ENCODE results near the gene MORF4L1. TPM values are rescaled to one million over a fixed set of nuclear protein-coding genes. Genes with fewer than 3 reads are reported as not detected.
"Not testable (repeated sequence)": the region's sequence is repeated elsewhere in the genome, so short reads cannot be mapped to it uniquely, and the experiment has no call there.

MORF4L1 gene
- total RNA-seq, 1 donor from 2014 or later: 410 TPM

- DNase-seq: not testable (repeated sequence)
Observed at GRCh38 chr15:78902281-78903032, 29.8 kb downstream of the MORF4L1 start.

DNA sequence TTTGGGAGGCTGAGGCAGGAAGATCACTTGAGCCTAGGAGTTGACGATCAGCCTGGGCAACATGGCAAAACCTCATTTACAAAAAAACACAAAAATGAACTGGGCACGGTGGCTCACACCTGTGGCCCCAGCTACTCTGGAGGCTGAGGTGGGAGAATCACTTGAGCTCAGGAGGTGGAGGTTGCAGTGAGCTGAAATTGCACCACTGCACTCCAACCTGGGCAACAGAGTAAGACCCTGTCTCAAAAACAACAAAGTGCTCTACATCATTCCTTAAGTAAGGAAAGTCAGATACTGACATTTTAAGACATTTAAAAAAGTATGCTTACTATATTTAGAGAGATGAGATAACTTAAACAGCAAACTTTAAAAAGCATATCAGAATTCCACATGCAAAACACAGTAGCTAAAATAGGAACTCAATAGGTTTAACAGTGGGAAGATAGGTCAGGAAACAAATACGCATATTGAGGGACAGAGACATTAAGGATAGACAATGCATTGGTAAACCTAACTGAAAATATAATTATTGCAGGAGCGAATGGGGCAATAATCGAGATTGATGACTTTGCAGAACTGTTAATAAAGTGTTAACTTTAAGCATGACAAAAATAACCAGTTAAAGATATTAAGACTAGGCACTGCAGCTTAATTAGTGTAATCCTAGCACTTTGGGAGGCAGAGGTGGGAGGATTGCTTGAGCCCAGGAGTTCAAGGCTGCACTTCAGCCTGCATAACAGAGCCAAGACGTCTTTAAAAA is 32.1 kb downstream of the MORF4L1 start:
- no peak for DNase-seq

GRCh38 chr15:78906316-78906620 is 33.6 kb downstream of the MORF4L1 start:
- peak; percentile 61 for DNase-seq

- peak; percentile 41 for DNase-seq
Observed at GRCh38 chr15:78907577-78907976, 34.9 kb downstream of the MORF4L1 start.

GRCh38 chr15:78909160-78909695 is 36.5 kb downstream of the MORF4L1 start:
- DNase-seq: no peak

- peak; percentile 77 for DNase-seq
Observed at GRCh38 chr15:78909791-78910228, 37.1 kb downstream of the MORF4L1 start.

GRCh38 chr15:78910271-78910670 is 37.6 kb downstream of the MORF4L1 start:
- no peak for DNase-seq

DNA sequence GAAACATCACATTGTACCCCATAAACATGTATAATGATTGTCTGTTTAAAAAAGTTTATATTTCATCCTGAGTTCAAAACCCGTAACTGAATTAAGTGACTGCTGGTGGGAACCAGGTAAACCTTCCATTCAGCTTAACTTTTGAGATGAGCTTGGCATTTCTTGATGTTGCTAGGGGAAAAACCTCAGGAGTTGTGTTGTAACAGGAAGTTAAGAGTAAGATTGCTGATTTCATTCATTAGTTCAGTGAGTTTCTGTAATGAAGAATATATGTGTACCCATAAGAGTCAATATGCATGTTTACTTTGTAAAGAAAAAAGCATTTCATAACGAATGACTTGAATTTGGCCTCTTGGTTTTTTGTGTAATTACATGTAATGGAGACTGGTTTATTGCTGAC is 39.6 kb downstream of the MORF4L1 start:
- no peak for DNase-seq

GRCh38 chr15:78913012-78913411 is 40.3 kb downstream of the MORF4L1 start:
- DNase-seq: no peak

GRCh38 chr15:78914027-78914764 is 41.5 kb downstream of the MORF4L1 start:
- DNase-seq: peak; percentile 39

DNA sequence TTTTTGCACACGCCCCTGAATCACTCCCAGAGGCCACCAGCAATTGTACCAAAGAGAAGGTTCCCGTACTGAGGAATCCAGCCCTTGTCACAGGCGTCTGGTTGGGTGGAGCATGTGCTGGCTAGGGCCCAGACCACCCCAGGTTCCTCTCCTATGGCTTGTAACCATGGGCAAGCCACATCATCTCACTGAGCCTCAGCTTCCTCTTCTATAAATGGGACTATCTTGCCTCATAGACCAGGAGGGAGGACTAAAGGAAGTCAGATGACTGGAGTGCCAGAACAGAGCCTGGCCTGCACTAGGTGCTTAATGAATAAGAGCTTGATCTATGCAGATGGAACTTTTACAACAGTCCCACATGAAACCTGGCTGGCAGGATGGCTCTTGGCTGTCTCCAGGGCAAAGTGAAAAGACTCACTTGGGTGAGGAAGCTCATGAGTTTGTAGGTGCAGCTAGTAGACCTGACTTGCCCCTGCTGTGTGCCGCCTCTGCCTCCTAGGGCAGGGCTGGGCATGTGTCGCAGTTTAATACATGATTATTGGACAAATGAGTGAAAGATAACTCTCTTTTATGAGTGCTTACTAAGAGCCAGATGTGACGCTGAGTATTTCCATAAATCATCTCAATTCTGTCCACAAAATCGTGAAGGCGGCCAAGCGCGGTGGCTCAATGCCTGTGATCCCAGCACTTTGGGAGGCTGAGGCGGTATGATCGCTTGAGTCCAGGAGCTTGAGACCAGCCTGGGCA is 42.8 kb downstream of the MORF4L1 start:
- DNase-seq: no peak

DNA sequence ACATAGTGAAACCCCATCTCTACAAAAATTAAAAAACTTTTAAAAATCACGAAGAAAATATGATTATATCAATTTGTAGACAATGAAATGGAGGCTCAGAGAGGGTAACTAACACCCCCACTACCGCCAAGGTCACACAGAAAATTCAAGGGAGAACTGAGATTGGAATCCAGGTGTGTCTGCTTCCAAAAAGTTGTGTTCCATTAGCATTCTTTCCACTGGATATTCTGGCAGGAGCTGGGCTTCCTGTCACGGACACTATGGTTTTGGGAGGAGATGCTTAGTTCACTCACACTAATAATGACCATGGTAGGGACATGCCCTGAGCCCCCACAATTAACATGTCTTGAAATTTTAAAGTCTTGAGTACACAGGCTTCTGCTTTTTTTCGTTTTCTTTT is 43.4 kb downstream of the MORF4L1 start:
- no peak for DNase-seq

GRCh38 chr15:78917888-78918287 is 45.2 kb downstream of the MORF4L1 start:
- DNase-seq: no peak

GRCh38 chr15:78921517-78921916 is 48.8 kb downstream of the MORF4L1 start:
- DNase-seq: no peak

DNA sequence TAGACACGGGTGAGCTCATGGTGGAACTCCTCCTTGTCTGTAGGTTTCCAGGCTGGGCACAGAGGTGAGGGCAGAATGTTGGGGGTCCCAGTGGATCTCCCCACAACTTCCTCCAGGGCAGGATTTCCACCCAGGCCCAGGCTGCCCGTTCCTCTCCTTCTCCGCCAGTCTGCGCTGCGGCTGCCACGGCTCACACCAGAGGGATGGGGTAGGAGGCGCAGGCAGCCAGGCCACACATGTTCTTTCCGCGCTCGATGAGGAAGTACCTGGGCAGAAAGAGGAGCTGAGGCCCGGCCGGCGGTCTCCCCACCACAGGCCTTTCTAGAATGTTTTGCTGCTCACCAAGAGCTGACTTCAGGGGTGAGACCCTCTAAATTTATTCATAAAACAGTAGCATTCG is 49.2 kb downstream of the MORF4L1 start:
- DNase-seq: no peak

DNA sequence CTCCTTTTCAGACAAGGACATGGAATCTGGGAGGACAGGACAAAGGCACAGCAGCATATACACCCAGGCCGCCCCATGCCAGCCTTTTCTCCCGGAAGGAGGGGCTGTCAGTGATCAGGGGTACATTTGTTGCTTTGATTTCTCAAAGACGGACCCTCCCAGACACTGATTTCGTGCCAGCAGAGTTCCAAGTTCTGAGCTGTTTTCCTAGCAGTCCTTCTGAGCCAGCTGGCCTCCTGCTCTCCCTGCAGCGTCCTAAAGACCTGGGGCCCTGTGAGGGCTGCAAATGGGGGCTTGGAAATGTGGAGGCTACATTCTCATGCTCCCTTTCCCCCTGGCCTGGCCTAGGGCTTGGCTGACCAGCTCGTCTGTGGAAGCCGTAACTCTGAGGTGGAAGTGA is 49.8 kb downstream of the MORF4L1 start:
- DNase-seq: no peak

DNA sequence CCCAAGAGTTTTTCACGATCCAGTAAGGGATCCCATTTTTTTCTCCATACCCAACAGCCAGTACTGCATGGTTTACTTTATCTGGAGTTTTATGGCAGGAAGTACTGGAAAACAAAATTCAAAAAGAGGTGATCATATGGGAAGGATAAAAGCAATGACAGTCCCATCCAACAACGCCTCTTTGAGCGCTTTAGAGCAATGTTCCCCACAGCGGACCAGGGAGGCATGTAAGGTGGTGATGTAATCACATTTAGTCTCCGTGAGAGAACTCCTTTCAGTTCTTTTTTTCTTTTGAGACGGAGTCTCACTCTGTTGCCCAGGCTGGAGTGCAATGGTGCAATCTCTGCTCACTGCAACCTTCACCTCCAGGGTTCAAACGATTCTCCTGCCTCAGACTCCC is 50.3 kb downstream of the MORF4L1 start:
- no peak for DNase-seq

DNA sequence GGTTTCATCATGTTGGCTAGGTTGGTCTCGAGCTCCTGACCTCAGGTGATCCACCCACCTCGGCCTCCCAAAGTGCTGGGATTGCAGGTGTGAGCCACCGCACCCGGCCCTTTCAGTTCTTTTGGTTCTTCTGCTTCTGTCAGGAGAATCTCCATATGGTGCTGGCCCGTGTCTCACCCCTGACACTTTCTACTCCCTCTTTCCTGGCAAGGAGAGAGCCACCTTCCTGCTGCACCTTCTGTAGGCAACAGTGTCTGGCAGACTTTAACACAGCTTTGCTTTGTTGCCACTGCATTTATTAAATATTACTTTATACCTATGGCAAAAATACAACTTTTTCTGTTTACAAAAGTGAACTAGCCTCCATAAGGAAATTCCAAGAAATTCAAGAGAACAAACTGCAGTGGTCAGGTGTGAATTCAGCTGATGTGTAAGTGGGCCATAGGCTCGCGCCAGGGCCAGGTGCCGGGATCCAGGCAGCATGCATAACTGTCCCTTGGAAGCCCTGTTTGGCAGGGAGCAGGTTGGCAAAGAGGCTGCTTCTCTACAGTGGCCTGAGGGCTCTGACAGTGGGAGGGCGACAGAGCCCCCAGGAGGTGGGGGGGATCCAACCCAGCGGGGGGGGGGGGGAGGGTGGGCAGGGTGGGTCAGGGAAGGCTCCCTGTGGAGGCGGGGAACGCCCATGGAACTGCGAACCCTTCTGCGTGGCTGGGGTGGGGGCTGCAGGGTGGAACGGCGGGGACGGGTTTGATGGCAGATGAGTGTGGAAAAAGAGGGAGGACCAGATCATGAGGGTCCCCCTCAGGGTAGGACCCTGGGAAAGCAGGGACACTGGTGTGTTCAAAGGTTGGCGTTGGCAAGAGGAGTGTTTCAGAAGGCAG is 51.0 kb downstream of the MORF4L1 start:
- DNase-seq: no peak

DNA sequence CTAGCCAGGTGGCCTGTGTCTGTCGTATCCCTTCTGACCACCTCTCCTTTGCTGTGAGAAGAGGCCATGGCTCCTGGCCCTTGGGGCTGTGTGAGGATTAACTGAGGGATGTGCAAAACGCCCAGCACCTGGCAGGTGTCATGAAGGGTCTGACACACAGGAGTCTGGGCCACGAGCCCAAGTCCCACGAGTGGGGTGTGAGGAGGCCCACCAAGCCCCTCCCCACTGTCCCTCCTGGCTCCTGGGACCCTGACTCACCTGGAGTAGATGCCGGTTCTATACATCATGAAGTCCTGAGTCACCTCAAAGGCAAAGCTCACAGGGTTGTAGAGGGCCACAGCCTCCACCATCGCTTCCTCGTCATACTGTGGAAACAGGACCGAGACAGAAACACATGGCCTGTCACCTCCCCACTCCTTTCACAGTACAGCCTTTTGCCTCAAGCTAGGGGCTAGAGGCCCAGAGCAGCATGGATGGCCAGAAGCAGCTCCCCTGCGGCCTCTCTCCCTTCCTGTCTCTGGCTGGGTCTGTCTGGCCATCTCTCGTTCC is 52.5 kb downstream of the MORF4L1 start:
- no peak for DNase-seq

GRCh38 chr15:78925956-78926743 is 53.5 kb downstream of the MORF4L1 start:
- DNase-seq: no peak

Data from dermis blood vessel endothelial cell (primary cell).